Mesenteric fat pad (tissue), 1 donor: ENCODE measurements around the gene LYPLAL1. TPM values are rescaled to one million over a fixed set of nuclear protein-coding genes. Genes with fewer than 3 reads are reported as not detected.
"Not testable (repeated sequence)": the region's sequence is repeated elsewhere in the genome, so short reads cannot be mapped to it uniquely, and the experiment has no call there.

ENCODE experiments used
- DNase-seq: peaks from one replicate; pipeline ENCODE4 v3.0.0-alpha.2; 2020; ENCODE audit warnings: low spot score
- total RNA-seq: library from RNA; stranded (reverse); fragmentation: NEBNext Ultra II Directional; extraction: Animal tissue kit (Norgen Biotek cat#: 25700); gene quantifications from one replicate; pipeline ENCODE4 v1.2.1, GENCODE V29; 2021
- donor health status: DM: yes; HTN: yes; CAD: no.

Gene LYPLAL1
- total RNA-seq, 1 donor from 2014 or later = 28.1 TPM

- no peak for DNase-seq
These were observed 35.9 kb downstream of the LYPLAL1 start for GRCh38 chr1:219209578-219209977.

- no peak for DNase-seq
These were observed 36.4 kb downstream of the LYPLAL1 start for GRCh38 chr1:219210067-219210466.

- DNase-seq = no peak
These were observed 41.8 kb downstream of the LYPLAL1 start for GRCh38 chr1:219215477-219215876.

- DNase-seq = no peak
These were observed 47.3 kb downstream of the LYPLAL1 start for GRCh38 chr1:219220945-219221344.

- DNase-seq = no peak
These were observed 49.8 kb downstream of the LYPLAL1 start for GRCh38 chr1:219223496-219223895.

- DNase-seq = no peak
These were observed 52.5 kb downstream of the LYPLAL1 start for GRCh38 chr1:219226196-219226595.

GRCh38 chr1:219227360-219228057, 53.8 kb downstream of the LYPLAL1 start:
- DNase-seq = no peak

- DNase-seq = no peak
These were observed 54.4 kb downstream of the LYPLAL1 start for GRCh38 chr1:219228058-219228419.

GRCh38 chr1:219232890-219233289, 59.2 kb downstream of the LYPLAL1 start:
- no peak for DNase-seq

GRCh38 chr1:219235903-219236481, 62.3 kb downstream of the LYPLAL1 start:
- DNase-seq = no peak

- no peak for DNase-seq
These were observed 63.4 kb downstream of the LYPLAL1 start for GRCh38 chr1:219236933-219237610.

GRCh38 chr1:219239518-219239917, 65.8 kb downstream of the LYPLAL1 start:
- no peak for DNase-seq

- DNase-seq = no peak
These were observed 71.2 kb downstream of the LYPLAL1 start for GRCh38 chr1:219244864-219245263.

GRCh38 chr1:219247441-219247840, 73.8 kb downstream of the LYPLAL1 start:
- DNase-seq = no peak

- not testable (repeated sequence) for DNase-seq
These were observed 76.8 kb downstream of the LYPLAL1 start for GRCh38 chr1:219250468-219250867.

- no peak for DNase-seq
These were observed 84.1 kb downstream of the LYPLAL1 start for GRCh38 chr1:219257751-219258150.

GRCh38 chr1:219261454-219261853, 87.8 kb downstream of the LYPLAL1 start:
- no peak for DNase-seq
